ENCODE measurements around the gene AJM1.
A peak's percentile ranks its signal among the peaks of the same experiment; 100 is the strongest.

DNA sequence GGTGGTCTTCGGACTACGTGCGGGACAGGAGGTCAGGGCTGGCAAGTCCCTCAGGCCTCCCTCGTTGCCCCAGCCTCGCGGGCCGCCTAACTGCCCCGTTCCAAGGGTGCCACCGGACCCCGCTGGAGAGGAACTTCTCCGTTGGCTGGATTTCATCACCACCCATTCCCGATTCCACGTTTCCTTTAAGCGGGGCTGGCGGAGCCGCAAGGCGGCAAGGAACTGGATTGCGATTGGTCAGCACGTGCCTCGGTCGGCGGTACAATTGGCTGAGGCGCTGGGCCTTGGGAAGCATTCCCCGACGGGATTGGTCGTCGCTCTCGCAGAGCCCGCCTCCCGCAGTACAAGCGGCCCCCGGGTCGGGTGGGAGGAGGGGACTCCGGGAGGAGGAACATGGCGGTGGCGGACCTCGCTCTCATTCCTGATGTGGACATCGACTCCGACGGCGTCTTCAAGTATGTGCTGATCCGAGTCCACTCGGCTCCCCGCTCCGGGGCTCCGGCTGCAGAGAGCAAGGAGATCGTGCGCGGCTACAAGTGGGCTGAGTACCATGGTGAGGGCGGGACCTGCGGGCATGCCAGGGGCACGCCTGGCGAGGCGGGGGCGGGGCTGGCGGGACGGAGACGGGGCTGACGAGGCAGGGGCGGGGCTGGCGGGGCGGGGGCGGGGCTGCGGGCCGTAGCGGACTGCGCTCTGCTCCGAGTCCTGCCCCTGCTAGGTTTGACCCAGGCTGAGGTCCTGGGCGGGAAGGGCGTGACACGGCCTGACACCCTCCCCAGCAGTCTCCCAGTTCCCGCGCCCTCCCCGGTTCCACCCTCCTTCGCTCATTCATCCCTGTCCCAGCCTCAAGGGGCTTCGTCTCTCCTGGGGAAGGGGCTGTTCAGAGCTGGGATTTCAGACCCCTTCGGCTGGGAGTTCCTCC lies 7.0 kb downstream of the AJM1 start, which contains the start of gene PHPT1:
- TF ChIP-seq, protein P1, sequence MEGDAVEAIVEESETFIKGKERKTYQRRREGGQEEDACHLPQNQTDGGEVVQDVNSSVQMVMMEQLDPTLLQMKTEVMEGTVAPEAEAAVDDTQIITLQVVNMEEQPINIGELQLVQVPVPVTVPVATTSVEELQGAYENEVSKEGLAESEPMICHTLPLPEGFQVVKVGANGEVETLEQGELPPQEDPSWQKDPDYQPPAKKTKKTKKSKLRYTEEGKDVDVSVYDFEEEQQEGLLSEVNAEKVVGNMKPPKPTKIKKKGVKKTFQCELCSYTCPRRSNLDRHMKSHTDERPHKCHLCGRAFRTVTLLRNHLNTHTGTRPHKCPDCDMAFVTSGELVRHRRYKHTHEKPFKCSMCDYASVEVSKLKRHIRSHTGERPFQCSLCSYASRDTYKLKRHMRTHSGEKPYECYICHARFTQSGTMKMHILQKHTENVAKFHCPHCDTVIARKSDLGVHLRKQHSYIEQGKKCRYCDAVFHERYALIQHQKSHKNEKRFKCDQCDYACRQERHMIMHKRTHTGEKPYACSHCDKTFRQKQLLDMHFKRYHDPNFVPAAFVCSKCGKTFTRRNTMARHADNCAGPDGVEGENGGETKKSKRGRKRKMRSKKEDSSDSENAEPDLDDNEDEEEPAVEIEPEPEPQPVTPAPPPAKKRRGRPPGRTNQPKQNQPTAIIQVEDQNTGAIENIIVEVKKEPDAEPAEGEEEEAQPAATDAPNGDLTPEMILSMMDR (IDR thresholded peaks at IDR 0.05) = no peak
- peak; percentile 55 to 80 for TF ChIP-seq POLR2A (IDR thresholded peaks at IDR 0.05)

Data from thyroid gland (tissue), 4 donors.